ENCODE data around the gene SLC10A7.

- no peak for TF ChIP-seq ZBTB33 (CRISPR knock-in tag; IDR thresholded peaks at IDR 0.05)
- no peak for TF ChIP-seq ZFP41 (CRISPR knock-in tag; IDR thresholded peaks at IDR 0.05; ENCODE audit: borderline replicate concordance)
- TF ChIP-seq USF2 (IDR thresholded peaks at IDR 0.05; ENCODE audit: low read depth, low read length) = no peak
- TF ChIP-seq USF2 (CRISPR knock-in tag; IDR thresholded peaks at IDR 0.05; ENCODE audit: borderline replicate concordance) = no peak
- no peak for TF ChIP-seq FOXO1 (CRISPR knock-in tag; IDR thresholded peaks at IDR 0.05)
- no peak for TF ChIP-seq FOXK2 (IDR thresholded peaks at IDR 0.05)
- TF ChIP-seq STAT5B (CRISPR knock-in tag; IDR thresholded peaks at IDR 0.05) = no peak
- TF ChIP-seq PRPF4 (IDR thresholded peaks at IDR 0.05; ENCODE audit: low read depth, low read length, poor library complexity, severe bottlenecking) = no peak
- TF ChIP-seq ZNF556 (CRISPR knock-in tag; IDR thresholded peaks at IDR 0.05; ENCODE audit: borderline replicate concordance) = no peak
- TF ChIP-seq RFX1 (IDR thresholded peaks at IDR 0.05) = no peak
- no peak for TF ChIP-seq MAX (IDR thresholded peaks at IDR 0.05)
Measured at GRCh38 chr4:146511381-146511780, 10.4 kb downstream of the SLC10A7 start.

Data from HepG2 (cell line).